Stomach smooth muscle (tissue), 2 donors: ENCODE results near the gene FAM169A.
A peak's percentile ranks its signal among the peaks of the same experiment; 100 is the strongest.
"Not testable (repeated sequence)": the region's sequence is repeated elsewhere in the genome, so short reads cannot be mapped to it uniquely, and the experiment has no call there.

Experiments used
- H3K27ac ChIP-seq: one replicate; pipeline ENCODE4 v1.7.0; 2013; ENCODE audit warnings: mild to moderate bottlenecking, low read length, inconsistent platforms
- H3K27me3 ChIP-seq, 2 donors: one replicate each; pipeline ENCODE4 v1.7.0; 2013; ENCODE audit warnings: low read length in 2 of 2; ENCODE audit not compliant: insufficient read depth in 2 of 2, control insufficient read depth in 1 of 2
- H3K36me3 ChIP-seq, 2 donors: one replicate each; pipeline ENCODE4 v1.7.0; 2013; ENCODE audit warnings: low read length in 2 of 2; ENCODE audit not compliant: control insufficient read depth in 2 of 2, insufficient read depth in 2 of 2
- H3K4me1 ChIP-seq: one replicate; pipeline ENCODE4 v1.7.0; 2013; ENCODE audit warnings: low read length; ENCODE audit not compliant: control insufficient read depth, insufficient read depth
- H3K4me3 ChIP-seq, 2 donors: one replicate each; pipeline ENCODE4 v1.7.0; 2013; ENCODE audit warnings: low read length in 2 of 2
- H3K9ac ChIP-seq, 2 donors: one replicate each; pipeline ENCODE4 v1.7.0; 2013; ENCODE audit warnings: low read length in 2 of 2, mild to moderate bottlenecking in 1 of 2
- H3K9me3 ChIP-seq, 2 donors: one replicate each; pipeline ENCODE4 v1.7.0; 2013; ENCODE audit warnings: low read length in 2 of 2; ENCODE audit not compliant: control insufficient read depth in 2 of 2
- donor health status: healthy.
- donor health status: Pancreatic carcinoma.

FAM169A gene

DNA sequence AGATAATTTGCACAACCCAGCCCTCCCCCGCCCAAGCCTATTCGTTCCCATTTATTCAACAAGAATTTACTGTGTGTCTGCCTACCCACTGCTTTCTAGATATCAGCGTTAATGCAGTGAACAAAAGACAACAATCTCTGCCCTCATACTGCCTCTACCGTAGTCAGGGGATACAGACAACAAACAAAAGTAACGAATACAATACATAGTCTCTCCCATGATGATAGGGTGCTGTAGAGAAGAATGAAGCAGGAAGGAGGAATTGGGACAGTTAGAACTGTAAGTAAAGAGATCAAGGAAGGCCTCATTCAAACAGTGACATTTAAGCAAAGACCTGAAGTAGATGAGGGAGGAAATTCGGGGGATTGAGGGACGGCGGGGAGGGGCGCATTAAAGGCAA, 101.0 kb downstream of the FAM169A start:
- Histone ChIP-seq H3K36me3 (peaks cover 8% of the 10 kb centered on the region in 2 donors), H3K27me3 (no peaks in the 10 kb centered on the region), H3K27ac (no peak overlapping the region), H3K4me3 (peak overlapping the region; percentile 42 to 100), H3K9me3 (no peaks in the 10 kb centered on the region), H3K9ac (peak overlapping the region; percentile 52 to 92), H3K4me1 (peaks cover 22% of the 10 kb centered on the region)

DNA sequence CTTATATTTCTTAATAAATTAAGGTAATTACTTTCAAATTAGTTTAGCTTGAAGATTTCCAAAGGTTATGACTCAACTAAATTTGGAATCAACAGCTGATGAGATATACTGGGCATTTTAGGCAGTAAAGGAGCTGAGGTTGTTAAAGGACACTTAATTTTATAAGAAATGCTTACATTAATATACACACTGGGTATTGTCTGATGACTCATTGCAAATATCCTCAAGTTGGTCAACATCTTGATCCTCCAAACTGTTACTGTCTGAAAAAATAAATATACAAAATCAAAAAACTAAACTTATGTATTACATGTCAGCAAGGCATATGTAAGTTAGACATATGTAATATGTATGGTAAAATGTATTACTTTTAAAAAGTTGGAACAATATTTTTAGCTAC, 102.7 kb downstream of the FAM169A start:
- Histone ChIP-seq H3K27ac (no peak overlapping the region), H3K9ac (no peak overlapping the region), H3K27me3 (no peaks in the 10 kb centered on the region), H3K4me3 (no peak overlapping the region), H3K4me1 (peaks cover 22% of the 10 kb centered on the region), H3K36me3 (peaks cover 5 to 12% of the 10 kb centered on the region in 2 donors), H3K9me3 (no peaks in the 10 kb centered on the region)

DNA sequence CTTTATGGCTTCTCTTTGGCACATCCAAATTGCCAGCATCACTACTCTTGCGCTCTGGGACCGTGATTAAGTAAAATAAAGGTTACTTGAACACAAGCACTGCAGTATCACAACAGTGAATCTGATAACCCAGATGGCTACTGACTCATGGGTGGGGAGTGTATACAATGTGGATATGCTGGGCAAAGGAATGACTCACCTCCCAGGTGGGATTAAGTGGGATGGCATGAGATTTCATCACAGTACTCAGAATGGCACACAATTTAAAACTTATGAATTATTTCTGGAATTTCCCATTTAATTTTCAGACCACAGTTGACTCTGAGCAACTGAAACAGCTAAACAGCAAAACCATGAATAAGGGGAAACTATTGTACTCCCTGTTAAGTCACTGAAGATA, 103.6 kb downstream of the FAM169A start:
- H3K4me1 ChIP-seq, result peaks cover 15% of the 10 kb centered on the region
- peaks cover 9 to 12% of the 10 kb centered on the region in 2 donors for H3K36me3 ChIP-seq
- no peaks in the 10 kb centered on the region for H3K27me3 ChIP-seq
- no peak overlapping the region for H3K27ac ChIP-seq
- no peak overlapping the region for H3K4me3 ChIP-seq
- no peak overlapping the region for H3K9ac ChIP-seq
- H3K9me3 ChIP-seq, result no peaks in the 10 kb centered on the region

DNA sequence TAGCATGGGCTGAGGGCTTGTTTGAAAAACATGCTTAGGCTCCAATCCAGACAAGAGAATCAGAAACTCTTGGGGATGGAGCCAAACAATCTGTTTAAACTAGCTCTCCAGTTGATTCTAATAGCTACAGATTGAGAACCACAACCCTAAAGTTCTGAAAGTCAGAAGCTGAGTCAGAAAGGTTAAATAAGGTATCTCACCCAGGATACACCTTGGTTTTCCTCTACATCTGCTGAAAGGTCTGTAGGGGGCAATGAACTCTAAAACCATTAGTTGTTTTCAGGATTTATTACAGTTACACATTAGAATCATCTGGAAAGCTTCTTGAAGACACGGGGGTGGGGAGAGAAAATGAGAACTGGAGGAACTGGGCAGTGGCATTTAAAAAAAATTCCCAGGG, 104.9 kb downstream of the FAM169A start:
- H3K4me1 ChIP-seq, result peaks cover 14% of the 10 kb centered on the region
- H3K4me3 ChIP-seq, result no peak overlapping the region
- no peaks in the 10 kb centered on the region for H3K9me3 ChIP-seq
- H3K27me3 ChIP-seq, result no peaks in the 10 kb centered on the region
- no peak overlapping the region for H3K27ac ChIP-seq
- H3K9ac ChIP-seq, result no peak overlapping the region
- H3K36me3 ChIP-seq, result peaks cover 15 to 21% of the 10 kb centered on the region in 2 donors

DNA sequence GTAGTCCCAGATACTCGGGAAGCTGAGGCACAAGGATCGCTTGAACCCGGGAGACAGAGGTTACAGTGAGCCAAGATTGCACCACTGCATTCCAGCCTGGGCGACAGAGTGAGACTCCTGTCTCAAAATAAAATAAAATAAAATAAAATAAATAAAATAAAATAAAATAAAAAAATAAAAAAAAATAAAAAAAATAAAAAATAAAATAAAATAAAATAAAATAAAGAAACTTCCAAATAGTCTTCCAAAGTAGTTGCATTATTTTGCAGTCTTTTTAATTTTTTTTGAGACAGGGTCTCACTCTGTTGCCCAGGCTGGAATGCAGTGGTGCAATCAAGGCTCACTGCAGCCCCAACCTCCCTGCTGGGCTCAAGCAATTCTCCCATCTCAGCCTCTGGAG, 117.4 kb downstream of the FAM169A start:
- not testable (repeated sequence) for H3K4me1 ChIP-seq, H3K9ac ChIP-seq, H3K27me3 ChIP-seq, H3K4me3 ChIP-seq, H3K9me3 ChIP-seq, H3K27ac ChIP-seq
- H3K36me3 ChIP-seq, result peaks cover 20 to 37% of the 10 kb centered on the region in 2 donors

DNA sequence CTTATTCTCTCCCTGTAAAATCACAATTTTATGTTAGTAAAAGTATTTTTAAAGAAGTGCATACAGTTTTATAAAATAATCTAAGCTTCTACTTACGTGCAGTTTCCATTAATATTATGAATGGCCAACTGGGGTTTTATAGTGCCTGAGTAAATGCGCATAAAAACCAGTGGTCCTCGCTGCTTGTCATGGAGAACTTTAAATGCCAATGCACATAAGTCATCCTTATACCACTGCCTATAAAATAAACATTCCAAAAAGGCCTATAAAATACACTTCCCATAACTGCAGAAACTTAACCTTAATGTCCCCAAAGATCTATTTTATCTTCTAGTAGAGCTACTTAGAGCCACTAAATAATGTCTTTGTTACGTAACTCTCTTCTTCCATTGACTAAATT, 127.8 kb downstream of the FAM169A start:
- H3K27me3 ChIP-seq, result no peaks in the 10 kb centered on the region
- no peak overlapping the region for H3K27ac ChIP-seq
- H3K9me3 ChIP-seq, result no peaks in the 10 kb centered on the region
- no peak overlapping the region for H3K4me3 ChIP-seq
- H3K4me1 ChIP-seq, result no peaks in the 10 kb centered on the region
- no peak overlapping the region for H3K9ac ChIP-seq
- peaks cover 15 to 20% of the 10 kb centered on the region in 2 donors for H3K36me3 ChIP-seq

DNA sequence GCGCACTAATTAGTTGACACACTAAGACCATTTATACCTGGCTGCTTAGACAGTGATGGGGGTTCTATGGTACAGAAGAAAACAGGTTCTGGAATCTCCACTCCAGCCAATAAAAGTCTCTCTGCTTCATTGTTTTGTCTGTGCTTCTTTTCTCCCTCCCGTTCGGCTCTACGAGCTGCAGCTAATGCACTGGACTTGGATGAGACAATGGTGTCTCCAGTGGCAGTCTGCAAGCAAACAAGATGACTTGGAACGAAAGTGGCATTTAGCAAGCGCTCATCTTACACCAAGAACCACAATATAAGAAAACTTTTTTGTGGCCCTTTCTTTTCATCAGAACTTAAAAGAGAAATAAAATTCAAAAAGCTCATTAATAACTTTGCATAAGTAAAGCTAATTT, 129.4 kb downstream of the FAM169A start:
- no peaks in the 10 kb centered on the region for H3K9me3 ChIP-seq
- no peak overlapping the region for H3K4me3 ChIP-seq
- peaks cover 17 to 21% of the 10 kb centered on the region in 2 donors for H3K36me3 ChIP-seq
- H3K27ac ChIP-seq, result no peak overlapping the region
- no peaks in the 10 kb centered on the region for H3K4me1 ChIP-seq
- no peaks in the 10 kb centered on the region for H3K27me3 ChIP-seq
- H3K9ac ChIP-seq, result no peak overlapping the region
